Activated T-cell treated with anti-CD3 and anti-CD28 coated beads, Interleukin-2, amount 50 U/mL, for 72 hours (primary cell): ENCODE measurements around the gene MAGI2. TPM values are rescaled to one million over a fixed set of nuclear protein-coding genes. Genes with fewer than 3 reads are reported as not detected.
"Not testable (repeated sequence)": the region's sequence is repeated elsewhere in the genome, so short reads cannot be mapped to it uniquely, and the experiment has no call there.

Experiments
- ATAC-seq, 2 donors: fragments of 150-1000 bp; cut with Tn5 transposase; replicated peaks in 1 of 2; 2 replicates each; pipeline ENCODE4 v1.10.0; 2021; ENCODE audit warnings: moderate library complexity in 2 of 2, mild to moderate bottlenecking in 1 of 2
- DNase-seq, 2 donors: peaks; one replicate each; pipeline ENCODE4 v3.0.0; 2021 to 2022; ENCODE audit warnings: mixed read lengths in 1 of 2
- H3K27ac Mint-ChIP-seq: one replicate; pipeline ENCODE4 v1.8.0; 2022; ENCODE audit warnings: mild to moderate bottlenecking, moderate library complexity, mixed read lengths
- H3K27me3 Mint-ChIP-seq: one replicate; pipeline ENCODE4 v1.8.0; 2022; ENCODE audit warnings: low read depth, mixed read lengths
- H3K36me3 Mint-ChIP-seq, 2 donors: one replicate each; pipeline ENCODE4 v1.8.0; 2022; ENCODE audit warnings: mixed read lengths in 2 of 2, mild to moderate bottlenecking in 1 of 2; ENCODE audit not compliant: insufficient read depth in 2 of 2
- H3K4me1 Mint-ChIP-seq: one replicate; pipeline ENCODE4 v1.8.0; 2022; ENCODE audit warnings: low read depth, mixed read lengths
- H3K4me3 Mint-ChIP-seq, 2 donors: one replicate each; pipeline ENCODE4 v1.8.0; 2022; ENCODE audit warnings: mild to moderate bottlenecking in 2 of 2, mixed read lengths in 2 of 2, moderate library complexity in 2 of 2
- H3K9me3 Mint-ChIP-seq, 2 donors: one replicate each; pipeline ENCODE4 v1.8.0; 2022; ENCODE audit warnings: mixed read lengths in 2 of 2
- total RNA-seq, 2 donors: library from RNA; stranded (reverse); gene quantifications; one replicate each; pipeline ENCODE4 v1.2.3, GENCODE V29; 2022

MAGI2 gene
- total RNA-seq, 2 donors from 2014 or later: 0.31 to 0.44 TPM

GRCh38 chr7:78577174-78577952 is 876.1 kb downstream of the MAGI2 start:
- not testable (repeated sequence) for H3K36me3 Mint-ChIP-seq, H3K27ac Mint-ChIP-seq, H3K4me3 Mint-ChIP-seq, ATAC-seq, DNase-seq, H3K4me1 Mint-ChIP-seq, H3K9me3 Mint-ChIP-seq, H3K27me3 Mint-ChIP-seq

GRCh38 chr7:78576236-78576635 is 877.2 kb downstream of the MAGI2 start:
- H3K27ac Mint-ChIP-seq: no peak overlapping the region
- H3K36me3 Mint-ChIP-seq: no peaks in the 10 kb centered on the region
- no peak overlapping the region for H3K4me3 Mint-ChIP-seq
- H3K4me1 Mint-ChIP-seq: no peaks in the 10 kb centered on the region
- no peaks in the 10 kb centered on the region for H3K9me3 Mint-ChIP-seq
- DNase-seq (no peak), ATAC-seq (no peak)
- H3K27me3 Mint-ChIP-seq: no peaks in the 10 kb centered on the region

- Mint-ChIP-seq H3K27ac (no peak overlapping the region), H3K4me3 (no peak overlapping the region), H3K9me3 (no peaks in the 10 kb centered on the region), H3K36me3 (no peaks in the 10 kb centered on the region), H3K27me3 (no peaks in the 10 kb centered on the region), H3K4me1 (no peaks in the 10 kb centered on the region)
- ATAC-seq: no peak
- DNase-seq: no peak
These were observed 882.2 kb downstream of the MAGI2 start for GRCh38 chr7:78571292-78571691.

- no peaks in the 10 kb centered on the region for H3K27me3 Mint-ChIP-seq
These were observed 884.8 kb downstream of the MAGI2 start for GRCh38 chr7:78568690-78569089.

GRCh38 chr7:78567836-78568235 is 885.6 kb downstream of the MAGI2 start:
- H3K27ac Mint-ChIP-seq: no peak overlapping the region
- ATAC-seq (no peak), DNase-seq (no peak)
- no peak overlapping the region for H3K4me3 Mint-ChIP-seq
- no peaks in the 10 kb centered on the region for H3K27me3 Mint-ChIP-seq
- H3K4me1 Mint-ChIP-seq: no peaks in the 10 kb centered on the region
- H3K36me3 Mint-ChIP-seq: no peaks in the 10 kb centered on the region
- no peaks in the 10 kb centered on the region for H3K9me3 Mint-ChIP-seq

More at GRCh38 chr7:78568690-78569089, 884.8 kb downstream of the MAGI2 start:
- no peak for DNase-seq
- H3K4me1 Mint-ChIP-seq: no peaks in the 10 kb centered on the region
- H3K9me3 Mint-ChIP-seq: no peaks in the 10 kb centered on the region
- H3K4me3 Mint-ChIP-seq: no peak overlapping the region
- no peaks in the 10 kb centered on the region for H3K36me3 Mint-ChIP-seq
- no peak overlapping the region for H3K27ac Mint-ChIP-seq
- no peak for ATAC-seq

GRCh38 chr7:78565784-78566183 is 887.7 kb downstream of the MAGI2 start:
- H3K4me1 Mint-ChIP-seq: no peaks in the 10 kb centered on the region
- H3K9me3 Mint-ChIP-seq: no peaks in the 10 kb centered on the region
- H3K27me3 Mint-ChIP-seq: no peaks in the 10 kb centered on the region
- H3K36me3 Mint-ChIP-seq: no peaks in the 10 kb centered on the region
- no peak overlapping the region for H3K4me3 Mint-ChIP-seq
- DNase-seq: no peak
- no peak overlapping the region for H3K27ac Mint-ChIP-seq
- no peak for ATAC-seq

- Mint-ChIP-seq H3K4me3 (no peak overlapping the region), H3K36me3 (no peaks in the 10 kb centered on the region), H3K27me3 (no peaks in the 10 kb centered on the region), H3K9me3 (no peaks in the 10 kb centered on the region), H3K4me1 (no peaks in the 10 kb centered on the region), H3K27ac (no peak overlapping the region)
- DNase-seq (no peak), ATAC-seq (no peak)
These were observed 890.3 kb downstream of the MAGI2 start for GRCh38 chr7:78563191-78563590.

GRCh38 chr7:78562191-78562590 is 891.3 kb downstream of the MAGI2 start:
- Mint-ChIP-seq H3K27ac (no peak overlapping the region), H3K4me3 (no peak overlapping the region), H3K27me3 (no peaks in the 10 kb centered on the region), H3K36me3 (no peaks in the 10 kb centered on the region), H3K4me1 (no peaks in the 10 kb centered on the region), H3K9me3 (no peaks in the 10 kb centered on the region)
- ATAC-seq (no peak), DNase-seq (no peak)

- DNase-seq (no peak), ATAC-seq (no peak)
- H3K27me3 Mint-ChIP-seq: no peaks in the 10 kb centered on the region
- no peaks in the 10 kb centered on the region for H3K36me3 Mint-ChIP-seq
- no peak overlapping the region for H3K4me3 Mint-ChIP-seq
- no peaks in the 10 kb centered on the region for H3K9me3 Mint-ChIP-seq
- no peak overlapping the region for H3K27ac Mint-ChIP-seq
- H3K4me1 Mint-ChIP-seq: no peaks in the 10 kb centered on the region
These were observed 894.9 kb downstream of the MAGI2 start for GRCh38 chr7:78558566-78558965.

- no peaks in the 10 kb centered on the region for H3K36me3 Mint-ChIP-seq
- no peak for ATAC-seq
- H3K9me3 Mint-ChIP-seq: no peaks in the 10 kb centered on the region
These were observed 909.5 kb downstream of the MAGI2 start for GRCh38 chr7:78543976-78544375.

GRCh38 chr7:78542981-78543380 is 910.5 kb downstream of the MAGI2 start:
- Mint-ChIP-seq H3K27ac (no peak overlapping the region), H3K4me1 (no peaks in the 10 kb centered on the region), H3K36me3 (no peaks in the 10 kb centered on the region), H3K27me3 (no peaks in the 10 kb centered on the region), H3K9me3 (no peaks in the 10 kb centered on the region), H3K4me3 (no peak overlapping the region)
- DNase-seq (no peak), ATAC-seq (no peak)

More at GRCh38 chr7:78543976-78544375, 909.5 kb downstream of the MAGI2 start:
- no peak for DNase-seq
- Mint-ChIP-seq H3K27me3 (no peaks in the 10 kb centered on the region), H3K4me1 (no peaks in the 10 kb centered on the region), H3K4me3 (no peak overlapping the region), H3K27ac (no peak overlapping the region)

GRCh38 chr7:78542541-78542940 is 910.9 kb downstream of the MAGI2 start:
- H3K9me3 Mint-ChIP-seq: peaks cover 2 to 4% of the 10 kb centered on the region in 2 donors
- no peak overlapping the region for H3K27ac Mint-ChIP-seq
- ATAC-seq (no peak), DNase-seq (no peak)
- H3K27me3 Mint-ChIP-seq: no peaks in the 10 kb centered on the region
- no peaks in the 10 kb centered on the region for H3K36me3 Mint-ChIP-seq
- H3K4me1 Mint-ChIP-seq: no peaks in the 10 kb centered on the region
- H3K4me3 Mint-ChIP-seq: no peak overlapping the region

- Mint-ChIP-seq H3K27ac (no peak overlapping the region), H3K9me3 (peaks cover 2 to 5% of the 10 kb centered on the region in 2 donors)
- DNase-seq: no peak
These were observed 913.6 kb downstream of the MAGI2 start for GRCh38 chr7:78539825-78540224.

GRCh38 chr7:78535655-78536054 is 917.8 kb downstream of the MAGI2 start:
- DNase-seq (no peak), ATAC-seq (no peak)
- Mint-ChIP-seq H3K4me3 (no peak overlapping the region), H3K27me3 (no peaks in the 10 kb centered on the region), H3K27ac (no peak overlapping the region), H3K9me3 (peaks cover 5% of the 10 kb centered on the region in 2 donors), H3K36me3 (no peaks in the 10 kb centered on the region), H3K4me1 (no peaks in the 10 kb centered on the region)

More at GRCh38 chr7:78539825-78540224, 913.6 kb downstream of the MAGI2 start:
- H3K36me3 Mint-ChIP-seq: no peaks in the 10 kb centered on the region
- H3K4me3 Mint-ChIP-seq: no peak overlapping the region
- no peaks in the 10 kb centered on the region for H3K27me3 Mint-ChIP-seq
- no peaks in the 10 kb centered on the region for H3K4me1 Mint-ChIP-seq
- no peak for ATAC-seq
